GM19035 (cell line): Measurements from ENCODE around the gene TSC22D1.
"Not testable (repeated sequence)": the region's sequence is repeated elsewhere in the genome, so short reads cannot be mapped to it uniquely, and the experiment has no call there.

Experiments used
- ATAC-seq: cut with Tn5 transposase; IDR thresholded peaks from one replicate; pipeline ENCODE4 v1.9.1; 2021; ENCODE audit not compliant: unreplicated experiment

The TSC22D1 gene

GRCh38 chr13:44575741-44576350 is at the start of gene TSC22D1:
Gene TSC22D1, minus strand, starts transcription at chr13:44576330. Its CDS starts 256 bp downstream, at chr13:44576074.
- peak; percentile 1 for ATAC-seq

- no peak for ATAC-seq
Observed at GRCh38 chr13:44622708-44623107, 46.6 kb upstream of the TSC22D1 start.

GRCh38 chr13:44622261-44622660 is 46.1 kb upstream of the TSC22D1 start:
- ATAC-seq = no peak

GRCh38 chr13:44620057-44620456 is 43.9 kb upstream of the TSC22D1 start:
- no peak for ATAC-seq

DNA sequence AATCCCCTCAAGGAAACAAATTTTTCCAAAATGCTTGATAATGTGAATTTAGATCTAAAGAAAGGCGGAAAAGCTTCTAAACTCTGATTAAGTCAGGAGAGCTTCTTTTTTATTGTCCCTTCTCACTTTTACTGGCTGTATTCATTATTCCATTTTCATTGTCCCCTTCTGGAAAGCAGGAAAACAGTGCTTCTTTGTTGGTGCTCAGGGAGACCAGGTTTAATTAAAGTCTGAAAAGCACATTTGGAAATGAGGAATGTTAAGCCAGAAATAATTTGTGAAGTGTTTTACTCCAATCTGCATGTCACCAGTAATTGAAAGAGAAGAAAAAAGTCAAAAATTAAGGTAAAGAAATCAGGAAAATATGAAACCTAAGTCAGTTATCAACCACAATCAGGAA is 43.5 kb upstream of the TSC22D1 start:
- no peak for ATAC-seq

- no peak for ATAC-seq
Observed at GRCh38 chr13:44618326-44618725, 42.2 kb upstream of the TSC22D1 start.

- no peak for ATAC-seq
Observed at GRCh38 chr13:44617648-44618047, 41.5 kb upstream of the TSC22D1 start.

GRCh38 chr13:44609137-44609536 is 33.0 kb upstream of the TSC22D1 start:
- ATAC-seq = no peak

GRCh38 chr13:44605721-44606120 is 29.6 kb upstream of the TSC22D1 start:
- ATAC-seq = no peak

DNA sequence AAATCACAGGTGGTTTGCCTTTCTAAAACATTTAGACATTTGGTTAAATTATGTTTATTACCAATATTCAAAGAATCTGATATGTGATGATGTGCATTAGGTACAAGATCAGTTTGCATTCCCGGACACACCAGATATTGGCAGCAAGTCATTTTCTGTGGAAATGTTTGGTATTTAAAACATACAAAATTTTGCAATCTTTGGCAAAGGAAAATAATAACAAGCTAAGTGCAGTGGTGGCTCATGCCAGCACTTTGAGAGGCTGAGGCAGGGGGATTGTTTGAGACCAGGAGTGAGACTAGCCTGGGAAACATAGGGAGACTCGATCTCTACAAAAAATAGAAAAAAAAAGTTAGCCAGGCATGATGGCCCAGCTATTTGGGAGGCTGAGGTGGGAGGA is 29.1 kb upstream of the TSC22D1 start:
- ATAC-seq = no peak

DNA sequence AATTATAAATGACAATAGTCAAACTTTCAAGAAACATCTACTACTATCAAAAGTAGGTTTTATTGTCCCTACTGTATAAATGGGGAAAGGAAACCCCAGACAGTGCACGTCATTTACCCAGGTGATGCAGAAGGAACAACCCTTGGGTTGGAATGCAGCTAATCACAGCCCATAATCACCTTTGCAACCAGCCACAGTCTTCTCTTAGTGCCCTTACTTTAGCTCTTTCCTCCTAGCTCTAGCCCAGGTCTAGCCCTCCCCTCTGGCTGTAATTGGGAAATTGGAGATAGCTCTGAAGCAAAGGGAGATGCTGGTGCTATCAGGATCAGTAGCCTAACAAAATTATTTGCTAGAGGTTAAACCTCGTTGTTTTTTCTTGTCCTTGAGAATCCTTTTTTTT is 25.5 kb upstream of the TSC22D1 start:
- no peak for ATAC-seq

GRCh38 chr13:44593861-44594592 is 17.9 kb upstream of the TSC22D1 start:
- not testable (repeated sequence) for ATAC-seq

DNA sequence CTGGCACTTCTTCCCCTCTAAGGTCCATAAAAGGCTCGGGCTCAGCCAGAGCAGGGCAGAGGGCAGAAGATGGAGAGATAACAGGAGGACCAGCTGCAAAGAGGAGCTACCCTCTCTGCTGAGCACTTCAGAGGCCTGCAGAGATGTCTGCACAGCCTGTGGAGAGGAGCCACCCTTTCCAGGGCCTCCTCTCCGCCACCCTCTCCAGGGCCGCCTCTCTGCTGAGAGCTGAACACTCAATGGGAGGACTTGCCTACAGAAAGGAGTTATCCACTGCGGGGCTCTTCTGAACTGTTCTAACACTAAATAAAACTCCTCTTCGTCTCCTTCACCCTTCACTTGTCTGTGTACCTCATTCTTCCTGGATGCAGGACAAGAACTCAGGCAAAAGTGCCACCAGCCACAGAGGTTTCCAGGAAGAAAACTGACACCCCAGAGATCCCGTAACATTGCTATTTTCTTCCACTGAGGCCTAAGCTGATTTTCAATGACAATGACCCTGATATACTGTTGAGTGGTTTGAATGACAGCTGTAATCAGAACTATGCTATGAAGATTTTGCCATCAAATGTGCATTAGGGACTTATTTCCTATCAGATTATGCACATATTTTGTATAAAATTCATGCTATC is 16.2 kb upstream of the TSC22D1 start:
- no peak for ATAC-seq

- no peak for ATAC-seq
Observed at GRCh38 chr13:44591316-44591715, 15.2 kb upstream of the TSC22D1 start.

- ATAC-seq = no peak
Observed at GRCh38 chr13:44583137-44583536, 7.0 kb upstream of the TSC22D1 start.

DNA sequence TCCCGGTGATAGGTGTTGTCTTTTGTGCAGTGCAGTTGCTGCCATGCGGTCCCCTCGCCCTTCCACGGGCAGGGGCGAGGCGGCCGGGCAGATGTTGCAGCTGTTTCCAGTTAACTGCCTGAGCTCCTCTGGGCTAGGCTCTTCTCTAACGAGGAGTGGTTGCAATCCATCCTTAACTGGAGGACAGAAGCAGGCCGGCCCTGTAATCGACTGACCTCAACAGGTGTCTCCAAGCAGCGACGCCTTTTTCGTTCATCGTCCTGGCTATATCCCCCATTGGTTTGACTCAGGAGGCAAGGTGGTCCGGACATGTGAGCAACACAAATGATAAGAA is 1.9 kb upstream of the TSC22D1 start:
- ATAC-seq = no peak

- ATAC-seq = peak; percentile 57
Observed at GRCh38 chr13:44577236-44578066, 1.3 kb upstream of the TSC22D1 start.

DNA sequence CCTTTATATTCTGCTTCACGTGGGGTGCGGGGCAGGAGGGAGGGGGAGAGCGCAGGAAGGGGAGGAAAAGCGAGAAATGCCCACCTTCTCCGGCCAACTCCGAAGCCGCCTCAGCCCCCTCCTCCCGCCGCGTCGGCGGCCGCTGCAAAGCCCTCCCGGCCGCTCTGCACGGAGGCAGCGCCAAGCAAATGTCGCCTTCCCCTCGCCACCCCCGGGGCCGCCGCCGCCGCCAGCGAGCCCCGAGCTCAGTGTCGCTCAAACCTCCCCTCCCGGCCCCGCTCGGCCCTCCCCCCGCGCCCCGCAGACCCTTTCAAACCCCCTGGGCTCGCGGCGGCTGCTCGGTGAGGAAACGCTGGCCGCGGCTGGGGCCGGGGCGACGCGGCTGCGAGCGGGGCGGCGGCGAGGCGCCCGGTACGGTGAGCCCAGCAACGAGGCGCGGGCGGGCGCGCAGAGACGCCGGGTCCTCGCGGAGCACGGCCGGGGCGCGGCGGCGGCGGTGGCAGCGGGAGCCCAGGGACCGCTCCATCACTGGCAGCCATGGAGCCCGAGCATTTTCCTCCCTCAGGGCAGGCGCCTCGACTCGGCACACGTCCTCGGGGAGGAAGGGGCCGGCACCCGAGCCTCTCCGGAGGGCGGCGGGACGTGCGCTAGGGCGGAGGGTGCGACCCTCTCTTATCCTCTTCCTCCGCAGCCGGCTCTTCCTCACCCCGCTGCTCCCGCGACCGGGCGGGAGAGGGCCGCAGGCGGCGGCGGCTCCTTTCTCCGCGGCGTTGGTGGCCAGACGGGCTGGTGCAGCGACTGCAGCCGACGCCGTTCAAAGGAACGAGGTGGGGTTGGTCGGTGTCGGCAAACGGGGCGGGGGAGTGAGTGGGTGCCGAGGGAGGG is 463 bp upstream of the TSC22D1 start:
- peak; percentile 34 for ATAC-seq

DNA sequence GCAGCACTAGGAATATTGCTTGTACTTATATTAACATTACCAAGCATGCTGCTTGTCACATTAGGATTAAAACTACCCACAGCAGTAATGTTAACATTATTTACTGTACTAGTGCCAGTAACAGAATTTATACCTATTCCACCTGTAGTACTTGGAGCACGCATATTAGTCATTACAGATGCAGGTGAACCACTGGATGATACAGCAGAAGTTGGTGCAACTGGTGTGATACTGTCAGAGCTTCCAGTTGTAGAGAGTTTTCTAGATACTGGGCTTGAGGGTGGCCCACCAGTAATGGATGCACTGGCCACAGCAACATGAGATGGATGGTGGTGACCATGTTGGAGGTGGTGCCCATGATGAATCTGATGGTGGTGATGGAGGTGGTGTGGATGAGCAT is 1.1 kb downstream of the TSC22D1 start:
- no peak for ATAC-seq

DNA sequence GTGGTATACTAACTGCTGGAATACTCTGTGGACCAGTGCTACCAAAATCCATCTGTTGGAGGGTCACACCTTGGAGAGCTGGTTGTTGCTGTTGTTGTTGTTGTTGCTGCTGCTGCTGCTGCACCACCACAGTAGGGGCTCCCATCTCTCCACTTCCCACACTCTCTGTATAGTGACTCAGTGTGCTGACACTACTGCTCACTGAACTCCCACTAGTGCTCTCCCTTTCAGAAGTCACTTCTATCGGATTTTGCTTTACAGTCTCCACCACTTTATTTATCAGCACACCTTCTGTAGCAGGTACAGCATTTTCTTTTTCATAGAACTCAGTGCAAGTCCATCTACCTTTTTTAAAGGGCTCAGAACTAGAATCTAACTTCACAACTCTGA is 1.7 kb downstream of the TSC22D1 start:
- ATAC-seq = no peak
